Measurements from ENCODE around the gene DEDD. TPM values are rescaled to one million over a fixed set of nuclear protein-coding genes. Genes with fewer than 3 reads are reported as not detected.

The DEDD gene
- polyA plus RNA-seq, 2 of the 4 experiments (the other 2 are of a cell fraction), result 25.3 to 38.4 TPM

- ATAC-seq (no peak; a peak in 1 of 6 replicates), DNase-seq (ENCODE audit: low read depth in 1 of 2, low spot score in 1 of 2) (no peak), FAIRE-seq (no peak)
- CTCF ChIA-PET, result interaction anchor here (0.7 to 7.9 kb wide), 12 partner anchors 8 to 169 kb away, joined by 3 to 59 read pairs (median 6); partner anchors contain the start of genes DEDD and PPOX
- Histone ChIP-seq H3K9me3 (no peaks in the 10 kb centered on the region), H3K4me2 (peak overlapping the region; percentile 87), H3K4me3 (peak overlapping the region; percentile 97), H3K4me1 (peaks cover 14% of the 10 kb centered on the region), H3K27ac (peak overlapping the region; percentile 98)
- no peak for TF ChIP-seq HOXB5 (CRISPR knock-in tag; IDR thresholded peaks at IDR 0.05)
- no peak for TF ChIP-seq GATA3 (IDR thresholded peaks at IDR 0.05; ENCODE audit: borderline replicate concordance)
- no peak for TF ChIP-seq CHD4 (IDR thresholded peaks at IDR 0.05; ENCODE audit: borderline replicate concordance)
- TF ChIP-seq KDM1A (IDR thresholded peaks at IDR 0.05; ENCODE audit: low read depth), result no peak
- TF ChIP-seq FOSL2 (IDR thresholded peaks at IDR 0.05), result no peak
- no peak for TF ChIP-seq FOSL2 (CRISPR knock-in tag; IDR thresholded peaks at IDR 0.05)
- no peak for TF ChIP-seq E2F6 (IDR thresholded peaks at IDR 0.05; ENCODE audit: borderline replicate concordance, low read depth)
- TF ChIP-seq BCL3 (IDR thresholded peaks at IDR 0.05), result no peak
- TF ChIP-seq PHF8 (IDR thresholded peaks at IDR 0.05; ENCODE audit: borderline replicate concordance, low read depth), result no peak
- TF ChIP-seq RNF2 (IDR thresholded peaks at IDR 0.05; ENCODE audit: borderline replicate concordance, low read depth), result no peak
- no peak for TF ChIP-seq PBX3 (IDR thresholded peaks at IDR 0.05)
- no peak for TF ChIP-seq ATOH8 (CRISPR knock-in tag; IDR thresholded peaks at IDR 0.05; ENCODE audit: low read depth)
- no peak for TF ChIP-seq HEYL (CRISPR knock-in tag; IDR thresholded peaks at IDR 0.05)
- no peak for TF ChIP-seq USF2 (IDR thresholded peaks at IDR 0.05)
- no peak for TF ChIP-seq FOSB (CRISPR knock-in tag; IDR thresholded peaks at IDR 0.05)
- POLR2A ChIA-PET, result interaction anchor here (0.5 to 1.5 kb wide), 3 partner anchors 7 to 147 kb away, joined by 3 to 5 read pairs (median 3); partner anchors contain the start of gene PPOX
- WGBS (ENCODE audit: missing lambda C conversion rate), result 46% methylated on average over 9 of the region's 9 CpGs
These were observed 26.0 kb upstream of the DEDD start for GRCh38 chr1:161158316-161159010.

- no peak overlapping the region for H3K4me2 ChIP-seq
- ChIA-PET POLR2A (interaction anchor here (1.5 kb wide), 1 partner anchor 8 kb away, joined by 5 read pairs; the partner anchor contains the start of gene PPOX), CTCF (interaction anchor here (0.5 to 7.9 kb wide), 13 partner anchors 9 to 923 kb away, joined by 3 to 59 read pairs (median 5); partner anchors contain the start of genes DEDD and PPOX)
- ATAC-seq (no peak), DNase-seq (ENCODE audit: low read depth in 1 of 2, low spot score in 1 of 2) (no peak), FAIRE-seq (no peak)
- no peak overlapping the region for H3K4me3 ChIP-seq
- no peaks in the 10 kb centered on the region for H3K9me3 ChIP-seq
- no peak overlapping the region for H3K27ac ChIP-seq
- peaks cover 16% of the 10 kb centered on the region for H3K4me1 ChIP-seq
- 94% methylated on average over 1 of the region's 1 CpG for WGBS (ENCODE audit: missing lambda C conversion rate)
- TF ChIP-seq CHD2 (IDR thresholded peaks at IDR 0.05; ENCODE audit: low read length, partially characterized antibody) (no peak), HMGXB4 (CRISPR knock-in tag; IDR thresholded peaks at IDR 0.05; ENCODE audit: borderline replicate concordance) (no peak), E2F6 (IDR thresholded peaks at IDR 0.05; ENCODE audit: borderline replicate concordance, low read depth) (no peak)
These were observed 25.4 kb upstream of the DEDD start for GRCh38 chr1:161157867-161158266.

Measured in A549 (cell line).